Measurements from ENCODE around the gene FAAP100.

FAAP100 gene

DNA sequence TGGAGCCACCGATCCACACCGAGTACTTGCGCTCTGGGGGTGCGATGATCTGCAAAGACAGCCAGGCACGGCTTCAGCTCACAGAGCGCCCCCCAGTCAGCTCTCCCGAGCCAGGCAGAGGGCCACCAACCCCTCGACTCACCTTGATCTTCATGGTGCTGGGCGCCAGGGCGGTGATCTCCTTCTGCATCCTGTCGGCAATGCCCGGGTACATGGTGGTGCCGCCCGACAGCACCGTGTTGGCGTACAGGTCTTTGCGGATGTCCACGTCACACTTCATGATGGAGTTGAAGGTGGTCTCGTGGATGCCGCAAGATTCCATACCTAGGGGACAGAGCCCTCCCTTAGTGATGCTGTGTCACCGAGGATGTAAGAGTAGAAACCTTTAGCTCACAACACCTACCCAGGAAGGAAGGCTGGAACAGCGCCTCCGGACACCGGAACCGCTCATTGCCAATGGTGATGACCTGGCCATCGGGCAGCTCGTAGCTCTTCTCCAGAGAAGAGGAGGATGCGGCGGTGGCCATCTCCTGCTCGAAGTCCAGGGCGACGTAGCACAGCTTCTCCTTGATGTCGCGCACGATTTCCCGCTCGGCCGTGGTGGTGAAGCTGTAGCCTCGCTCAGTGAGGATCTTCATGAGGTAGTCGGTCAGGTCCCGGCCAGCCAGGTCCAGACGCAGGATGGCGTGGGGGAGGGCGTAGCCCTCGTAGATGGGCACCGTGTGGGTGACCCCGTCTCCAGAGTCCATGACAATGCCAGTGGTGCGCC is 41.2 kb downstream of the FAAP100 start:
- in situ Hi-C loops (cut with HindIII; ENCODE audit: low pct_ligation_motif_present, low sequenced_read_pairs), result loop anchor here (10.0 kb wide), 1 partner anchor 106 kb away; no protein-coding TSS in a partner anchor
- H3K36me3 ChIP-seq (replicated peaks), result peaks cover 40% of the 10 kb centered on the region
- peak overlapping the region; percentile 97 for H3K4me3 ChIP-seq (ENCODE audit: low read depth, low read length)
- no peaks in the 10 kb centered on the region for H3K27me3 ChIP-seq (replicated peaks)
- TF ChIP-seq CTCF (IDR thresholded peaks at IDR 0.05; ENCODE audit: low read depth, low read length, missing control alignments), result no peak
- no peak for DNase-seq
- H3K27ac ChIP-seq, result peak overlapping the region; percentile 96

GRCh38 chr17:81509972-81510784 is 42.0 kb downstream of the FAAP100 start:
- Histone ChIP-seq H3K36me3 (replicated peaks) (peaks cover 40% of the 10 kb centered on the region), H3K4me3 (ENCODE audit: low read depth, low read length) (peak overlapping the region; percentile 97), H3K27ac (peak overlapping the region; percentile 96), H3K27me3 (replicated peaks) (no peaks in the 10 kb centered on the region)
- DNase-seq, result no peak
- in situ Hi-C loops (cut with HindIII; ENCODE audit: low pct_ligation_motif_present, low sequenced_read_pairs), result loop anchor here (10.0 kb wide), 1 partner anchor 105 kb away; no protein-coding TSS in a partner anchor
- no peak for TF ChIP-seq CTCF (IDR thresholded peaks at IDR 0.05; ENCODE audit: low read depth, low read length, missing control alignments)

- Histone ChIP-seq H3K27ac (peak overlapping the region; percentile 19), H3K4me3 (ENCODE audit: low read depth, low read length) (peak overlapping the region; percentile 97), H3K27me3 (replicated peaks) (no peaks in the 10 kb centered on the region), H3K36me3 (replicated peaks) (peaks cover 40% of the 10 kb centered on the region)
- TF ChIP-seq CTCF (IDR thresholded peaks at IDR 0.05; ENCODE audit: low read depth, low read length, missing control alignments), result no peak
- in situ Hi-C loops (cut with HindIII; ENCODE audit: low pct_ligation_motif_present, low sequenced_read_pairs), result no loop called here
- no peak for DNase-seq
These were observed 42.8 kb downstream of the FAAP100 start for GRCh38 chr17:81509207-81509971.

GRCh38 chr17:81508639-81509206 is 43.4 kb downstream of the FAAP100 start:
- Histone ChIP-seq H3K27ac (no peak overlapping the region), H3K36me3 (replicated peaks) (peaks cover 40% of the 10 kb centered on the region), H3K4me3 (ENCODE audit: low read depth, low read length) (peak overlapping the region; percentile 97), H3K27me3 (replicated peaks) (no peaks in the 10 kb centered on the region)
- TF ChIP-seq CTCF (IDR thresholded peaks at IDR 0.05; ENCODE audit: low read depth, low read length, missing control alignments), result no peak
- in situ Hi-C loops (cut with HindIII; ENCODE audit: low pct_ligation_motif_present, low sequenced_read_pairs), result no loop called here
- DNase-seq, result no peak

DNA sequence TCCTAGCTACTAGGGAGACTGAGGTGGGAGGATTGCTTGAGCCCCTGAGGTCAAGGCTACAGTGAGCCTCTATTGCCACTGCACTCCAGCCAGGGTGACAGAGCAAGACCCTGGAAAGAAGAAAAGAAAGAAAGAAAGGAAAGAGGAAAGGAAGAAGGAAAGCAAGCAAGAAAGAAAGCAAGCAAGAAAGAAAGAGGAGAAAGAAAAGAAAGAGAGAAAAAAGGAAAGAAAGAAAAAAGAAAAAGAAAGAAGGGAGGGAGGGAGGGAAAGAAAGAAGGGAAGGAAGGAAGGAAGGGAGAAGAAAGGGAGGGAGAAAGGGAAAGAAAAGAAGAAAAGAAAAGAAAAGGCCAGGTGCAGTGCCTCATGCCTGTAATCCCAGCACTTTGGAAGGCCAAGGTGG is 48.5 kb downstream of the FAAP100 start:
- DNase-seq, result no peak
- peaks cover 3% of the 10 kb centered on the region for H3K36me3 ChIP-seq (replicated peaks)
- no peak overlapping the region for H3K27ac ChIP-seq
- TF ChIP-seq CTCF (IDR thresholded peaks at IDR 0.05; ENCODE audit: low read depth, low read length, missing control alignments), result no peak
- in situ Hi-C loops (cut with HindIII; ENCODE audit: low pct_ligation_motif_present, low sequenced_read_pairs), result no loop called here
- no peak overlapping the region for H3K4me3 ChIP-seq (ENCODE audit: low read depth, low read length)
- H3K27me3 ChIP-seq (replicated peaks), result no peaks in the 10 kb centered on the region

Data from brain microvascular endothelial cell (primary cell).